DMS53 treated with DMSO at 0.1 percent for 48 hours (cell line): Measurements from ENCODE around the gene NLGN3.
"Not testable (repeated sequence)": the region's sequence is repeated elsewhere in the genome, so short reads cannot be mapped to it uniquely, and the experiment has no call there.

Experiments
- DNase-seq: peaks from one replicate; lab custom pipeline; 2025; ENCODE audit not compliant: unreplicated experiment; lab: John Stamatoyannopoulos, UW

The NLGN3 gene

GRCh38 chrX:71169586-71169985, 24.9 kb downstream of the NLGN3 start:
- DNase-seq: no peak

GRCh38 chrX:71170660-71171059, 26.0 kb downstream of the NLGN3 start:
- DNase-seq: no peak

- DNase-seq: no peak
These were observed 26.6 kb downstream of the NLGN3 start for GRCh38 chrX:71171110-71171801.

- DNase-seq: no peak
These were observed 28.8 kb downstream of the NLGN3 start for GRCh38 chrX:71173440-71173839.

DNA sequence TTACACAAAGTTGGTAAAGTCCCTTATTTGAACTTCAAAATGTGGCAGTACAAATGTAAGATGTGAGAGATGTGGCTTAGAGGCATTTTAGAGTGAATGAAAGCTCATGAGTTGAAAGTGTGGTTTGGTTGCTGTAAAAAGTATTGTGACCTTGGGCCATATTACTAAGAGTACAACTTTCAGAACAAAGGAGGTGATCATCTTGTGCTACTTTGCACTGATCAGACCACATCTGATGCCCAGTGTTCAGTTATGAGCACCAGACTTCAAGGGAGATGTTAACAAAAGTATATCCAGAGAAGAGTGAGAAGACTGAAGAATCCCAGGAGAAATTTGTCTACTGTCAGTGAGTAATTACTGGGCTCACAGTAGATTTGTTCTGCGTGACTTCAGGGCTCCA, 30.2 kb downstream of the NLGN3 start:
- no peak for DNase-seq

GRCh38 chrX:71175531-71175930, 30.9 kb downstream of the NLGN3 start:
- no peak for DNase-seq

DNA sequence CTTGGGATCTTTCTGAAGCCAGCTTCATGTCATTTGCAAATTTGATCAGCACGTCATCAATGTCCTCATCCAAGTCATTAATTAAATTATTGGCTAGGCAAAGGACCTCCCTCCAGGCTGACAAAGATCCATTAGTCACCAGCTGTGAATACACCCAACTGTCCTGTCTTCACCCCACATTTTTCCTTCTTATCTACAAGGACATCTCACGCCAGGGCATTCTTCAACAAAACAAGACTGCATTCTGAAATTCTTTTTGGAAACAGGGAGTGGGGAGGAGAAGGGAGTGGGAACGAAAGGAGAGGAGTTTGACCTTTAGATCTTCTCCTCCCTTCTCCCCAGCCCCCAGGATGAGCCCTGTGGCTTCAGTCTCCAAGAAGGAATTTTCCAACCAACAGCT, 32.7 kb downstream of the NLGN3 start:
- no peak for DNase-seq

GRCh38 chrX:71178908-71179307, 34.3 kb downstream of the NLGN3 start:
- peak; percentile 38 for DNase-seq

GRCh38 chrX:71180579-71181265, 36.1 kb downstream of the NLGN3 start:
- not testable (repeated sequence) for DNase-seq

DNA sequence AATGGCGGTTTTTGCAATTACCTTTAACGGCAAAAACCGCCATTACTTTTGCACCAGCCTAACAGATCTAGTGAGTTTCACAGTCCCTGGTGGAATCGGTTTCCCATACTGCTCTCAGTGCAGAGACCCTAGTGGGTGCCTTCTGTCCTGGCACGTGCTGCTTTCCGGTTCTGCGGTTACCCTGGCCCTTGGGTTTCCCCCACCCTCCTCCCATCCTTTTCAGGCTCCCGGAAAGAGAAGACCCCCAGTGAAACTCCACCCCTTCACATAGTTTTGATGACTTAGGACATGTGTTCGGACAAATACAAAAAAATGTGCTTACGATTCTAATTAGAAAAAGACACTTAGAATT, 36.9 kb downstream of the NLGN3 start:
- DNase-seq: no peak

GRCh38 chrX:71181910-71182799, 37.5 kb downstream of the NLGN3 start:
- DNase-seq: peak; percentile 93

DNA sequence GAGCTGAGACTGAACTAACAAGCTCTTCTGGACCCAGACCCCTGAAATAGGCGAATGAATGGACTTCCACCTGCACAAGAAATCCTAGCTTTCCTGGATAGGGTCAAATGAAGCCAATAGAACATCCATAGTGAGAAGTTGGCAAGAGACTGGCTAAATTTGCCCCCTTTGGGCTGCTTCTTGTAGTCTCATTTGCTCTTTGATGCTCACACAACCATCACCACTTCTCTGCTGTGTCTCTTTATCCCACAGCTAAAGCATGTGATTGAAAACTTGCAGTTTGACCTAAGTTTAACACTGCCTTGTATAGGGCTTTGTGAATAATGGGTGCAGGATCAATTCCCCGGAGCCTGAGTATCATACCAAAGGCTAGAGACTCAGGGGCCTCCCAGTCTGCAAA, 38.2 kb downstream of the NLGN3 start:
- DNase-seq: no peak

DNA sequence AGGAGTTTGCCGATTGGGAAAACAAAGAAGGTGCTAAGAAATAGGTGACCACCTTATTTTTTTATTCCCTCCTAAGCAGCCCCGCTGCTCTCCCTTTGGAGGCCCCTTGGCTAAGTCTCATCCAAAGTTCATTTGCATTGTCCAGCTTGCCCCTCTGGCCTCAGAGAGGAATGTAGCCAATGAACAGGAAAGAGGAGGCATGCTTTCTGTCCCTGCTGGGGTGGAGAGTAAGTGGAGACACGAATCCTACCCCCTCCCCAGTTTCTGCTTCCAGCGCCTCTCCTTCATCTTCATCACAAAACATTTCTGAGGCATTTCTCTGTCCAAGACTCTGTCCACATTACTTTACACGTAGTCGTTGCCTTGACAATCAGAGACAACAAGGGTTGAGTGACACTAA, 38.7 kb downstream of the NLGN3 start:
- DNase-seq: no peak

DNA sequence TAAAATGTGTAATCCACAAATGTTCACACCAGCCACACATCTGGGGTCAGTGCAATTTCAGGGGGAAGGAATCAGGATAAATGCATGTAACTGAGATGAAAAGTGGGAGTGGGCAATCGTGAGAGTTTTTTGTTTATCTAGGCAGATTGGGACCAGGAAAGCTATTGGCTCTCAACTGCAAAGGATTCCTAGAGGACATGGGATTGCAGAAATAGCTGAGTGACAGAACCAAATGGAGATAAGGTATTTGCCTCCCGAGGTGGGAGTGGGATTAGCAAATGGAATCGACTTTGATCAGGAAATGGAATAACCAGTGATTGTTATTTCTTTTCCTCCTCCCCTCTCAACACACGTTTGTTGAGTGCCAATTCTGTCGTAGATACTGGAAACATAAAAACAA, 39.5 kb downstream of the NLGN3 start:
- DNase-seq: no peak

DNA sequence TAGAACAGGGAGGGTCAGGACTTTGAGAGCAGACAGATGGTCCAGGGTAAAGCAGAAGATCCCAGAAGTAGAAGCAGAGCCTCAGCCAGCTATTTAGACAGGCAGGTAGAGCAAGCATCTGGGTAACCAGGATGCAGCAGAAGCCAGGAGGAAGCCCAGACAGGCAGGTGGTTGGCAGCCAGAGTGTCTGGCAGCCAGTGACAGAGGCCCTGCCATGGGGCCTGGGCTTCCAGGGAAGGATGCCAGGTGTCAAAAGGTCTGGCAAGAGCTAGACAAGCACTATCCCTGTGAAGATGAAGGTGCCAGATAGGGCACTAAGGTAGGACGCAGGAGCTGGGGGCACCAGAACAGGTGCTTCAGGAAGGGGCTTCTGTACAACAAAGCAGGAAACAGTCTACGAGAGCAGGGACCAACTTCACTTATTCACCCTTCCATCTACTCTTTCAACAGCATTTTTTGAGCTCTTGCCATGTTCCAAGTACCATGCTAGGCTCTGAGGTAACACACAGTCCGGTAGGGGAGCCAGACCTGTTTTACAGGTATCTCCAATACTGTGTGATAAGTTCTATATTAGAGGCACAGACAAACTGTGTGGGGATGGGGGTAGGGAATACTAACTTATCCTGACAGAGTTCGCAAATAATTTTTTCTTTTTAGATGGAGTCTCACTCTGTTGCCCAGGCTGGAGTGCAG, 40.3 kb downstream of the NLGN3 start:
- DNase-seq: peak; percentile 68

DNA sequence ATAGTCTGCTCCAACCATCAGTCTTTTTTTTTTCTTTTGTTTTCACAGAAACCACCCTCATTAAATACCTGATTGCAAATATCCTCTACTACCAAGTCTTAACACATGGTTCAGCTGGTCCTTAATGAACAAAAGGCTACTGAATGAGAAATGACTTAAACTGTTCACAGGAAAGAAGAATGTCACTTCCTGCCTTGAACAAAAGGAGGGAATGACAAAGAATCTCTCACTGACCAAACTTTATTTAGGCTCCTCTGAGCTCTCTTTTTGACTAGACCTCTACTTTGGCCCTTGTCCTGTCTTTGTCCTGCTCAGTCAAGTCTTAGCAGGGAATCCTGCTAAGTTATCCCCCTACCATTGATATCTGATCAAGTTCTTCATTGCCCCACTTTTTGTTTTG, 46.6 kb downstream of the NLGN3 start:
- DNase-seq: no peak

DNA sequence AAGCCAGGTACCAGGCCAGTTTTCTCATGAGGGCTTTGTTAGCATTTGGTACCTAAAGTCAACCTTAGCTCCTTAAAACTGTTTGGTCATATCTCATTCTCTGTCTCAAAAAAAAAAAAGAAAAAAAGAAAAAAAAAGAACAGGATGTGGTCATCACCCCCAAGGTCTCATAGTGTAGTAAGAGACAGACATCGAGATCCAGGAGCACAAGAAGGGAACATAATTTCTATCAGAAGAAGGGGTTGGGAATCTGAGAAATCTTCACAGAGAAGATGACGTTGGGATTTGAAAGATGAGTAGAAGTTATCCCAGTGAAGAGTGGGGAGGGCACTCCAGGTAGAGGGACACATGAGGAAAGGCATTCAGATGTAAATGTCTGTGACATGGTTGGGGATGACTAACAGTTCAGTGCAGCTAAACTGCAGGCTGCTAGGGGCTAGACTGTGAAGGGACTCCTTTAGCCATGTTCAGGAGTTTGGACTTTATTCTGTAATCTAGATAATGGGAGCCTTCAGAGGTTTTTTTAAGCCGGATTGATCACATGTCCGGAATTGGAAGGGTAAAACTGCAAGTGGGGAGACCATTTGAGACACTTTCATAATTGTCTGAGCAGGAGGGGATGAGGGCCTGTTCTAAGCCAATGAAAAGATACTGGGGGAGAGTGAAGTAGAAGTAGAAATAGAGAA, 51.5 kb downstream of the NLGN3 start:
- DNase-seq: no peak

- no peak for DNase-seq
These were observed 53.4 kb downstream of the NLGN3 start for GRCh38 chrX:71198066-71198465.

DNA sequence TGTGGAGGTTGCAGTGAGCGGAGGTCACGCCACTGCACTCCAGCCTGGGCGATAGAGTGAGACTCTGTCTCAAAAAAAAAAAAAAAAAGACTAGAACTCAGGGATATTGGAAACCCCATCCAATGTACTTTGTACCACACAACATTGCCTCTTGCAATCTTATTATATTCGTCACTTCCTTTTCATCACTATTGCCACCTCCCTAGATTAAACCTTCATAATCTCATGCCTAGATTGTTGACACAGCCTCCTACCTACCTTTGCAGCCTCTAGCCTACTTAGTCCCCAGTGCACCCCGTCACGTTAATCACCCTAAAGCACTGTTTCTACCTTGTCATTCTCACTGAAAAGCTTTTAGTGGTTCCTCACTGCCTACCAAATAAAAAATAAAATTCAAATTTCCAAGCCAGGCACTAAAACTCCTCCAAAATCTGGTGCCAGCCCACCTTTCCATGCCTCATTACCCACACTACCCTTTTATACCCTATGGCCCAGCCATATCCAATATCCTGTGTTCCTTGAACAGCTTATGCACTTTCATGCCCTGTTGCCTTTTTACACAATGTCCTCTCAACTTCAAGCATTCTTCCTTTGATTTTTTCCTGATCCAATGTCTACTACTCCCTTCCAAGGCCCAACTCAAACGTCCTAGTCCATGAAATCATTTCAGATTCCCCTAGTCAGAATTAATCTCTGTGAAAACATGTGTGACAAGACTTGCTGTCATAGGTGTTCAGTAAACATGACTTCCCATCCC, 54.8 kb downstream of the NLGN3 start:
- no peak for DNase-seq

GRCh38 chrX:71210816-71211215, 66.2 kb downstream of the NLGN3 start:
- DNase-seq: no peak
